K562 (cell line): ENCODE results near the gene GAB2. TPM values are rescaled to one million over a fixed set of nuclear protein-coding genes. Genes with fewer than 3 reads are reported as not detected.
A peak's percentile ranks its signal among the peaks of the same experiment; 100 is the strongest.

Experiments
- BCLAF1 ChIP-seq, 2 experiments: fragments of 450-650 bp in 1 of 2; IDR thresholded peaks; 2 replicates each; pipeline ENCODE4 v1.6.1; 2011 to 2017; ENCODE audit warnings: low read depth in 2 of 2, antibody characterized with exemption in 1 of 2, borderline replicate concordance in 1 of 2, low read length in 1 of 2, mild to moderate bottlenecking in 1 of 2, mixed read lengths in 1 of 2; ENCODE audit not compliant: control insufficient read depth in 1 of 2
- JUND ChIP-seq, 2 experiments: IDR thresholded peaks; 2 replicates in 1 of 2; 3 replicates in 1 of 2; pipeline ENCODE4 v1.6.1; 2011; ENCODE audit warnings: borderline replicate concordance in 2 of 2, low read depth in 2 of 2, low read length in 2 of 2, improper control_type of control experiment in 1 of 2, missing biosample characterization in 1 of 2, missing genetic modification characterization in 1 of 2, missing genetic modification reagents in 1 of 2
- MAZ ChIP-seq, 2 experiments: fragments of 450-650 bp in 1 of 2; sonication (generic) in 1 of 2; formaldehyde crosslinking; IDR thresholded peaks in 1 of 2; conservative IDR thresholded peaks in 1 of 2; 2 replicates each; pipeline versions ENCODE4 v1.4.0 to v1.5.0; 2020; ENCODE audit warnings: mild to moderate bottlenecking in 1 of 2, missing genetic modification reagents in 1 of 2
- PBX2 ChIP-seq, 2 experiments: IDR thresholded peaks in 1 of 2; conservative IDR thresholded peaks in 1 of 2; 2 replicates each; pipeline ENCODE4 v1.6.1; 2016; ENCODE audit warnings: low read depth in 2 of 2, mild to moderate bottlenecking in 1 of 2, missing compliant biosample characterization in 1 of 2, missing genetic modification characterization in 1 of 2, moderate library complexity in 1 of 2
- POLR2AphosphoS5 ChIP-seq: IDR thresholded peaks from 2 replicates; pipeline ENCODE4 v1.6.1; 2011; ENCODE audit warnings: mild to moderate bottlenecking, low read depth, low read length, moderate library complexity; ENCODE audit not compliant: control insufficient read depth, insufficient read depth
- RBM15 ChIP-seq: fragments of 200-400 bp; formaldehyde crosslinking; IDR thresholded peaks from 2 replicates; pipeline ENCODE4 v1.6.1; 2018; ENCODE audit warnings: mild to moderate bottlenecking, low read length, moderate library complexity; ENCODE audit not compliant: insufficient read depth
- REST ChIP-seq, 2 experiments: fragments of 450-650 bp; formaldehyde crosslinking in 1 of 2; IDR thresholded peaks; 2 replicates each; pipeline versions ENCODE4 v1.4.0 to v1.6.1; 2014 to 2020; ENCODE audit warnings: mild to moderate bottlenecking in 2 of 2, borderline replicate concordance in 1 of 2, low read depth in 1 of 2
- TFAM ChIP-seq: fragments of 250-450 bp; sonication (Bioruptor Pico); conservative IDR thresholded peaks from 2 replicates; pipeline ENCODE4 v1.5.0; 2021; ENCODE audit warnings: mild to moderate bottlenecking, moderate library complexity
- ZNF384 ChIP-seq: IDR thresholded peaks from 2 replicates; pipeline ENCODE4 v1.6.1; 2012; ENCODE audit warnings: low read depth, low read length, improper control_type of control experiment
- ZNF584 ChIP-seq: fragments of 200-800 bp; sonication (Bioruptor generic); IDR thresholded peaks from 2 replicates; pipeline ENCODE4 v1.6.1; 2016; ENCODE audit warnings: low read depth, mild to moderate bottlenecking, missing genetic modification characterization, missing compliant biosample characterization
- polyA plus RNA-seq, 8 experiments: library from polyadenylated mRNA; depleted of rRNA in 4 of 8; stranded (reverse) in 5 of 8; unstranded in 3 of 8; fragments of >200 nt; fragmentation: Nextera tagmentation in 2 of 8; fragmentation: Illumina TruSeq in 1 of 8; extraction: Ambion mirVana in 2 of 8; extraction: Trizol in 1 of 8; gene quantifications; 2 replicates each; pipeline versions ENCODE4 v1.2.1 to v1.2.3, GENCODE V29; 2011 to 2014; ENCODE audit warnings: inconsistent platforms in 1 of 8, missing spikeins in 1 of 8
- total RNA-seq, 7 experiments: library from RNA; depleted of rRNA in 6 of 7; stranded (reverse); fragments of >200 nt in 6 of 7; fragmentation: Illumina TruSeq in 2 of 7; extraction: Trizol in 2 of 7; gene quantifications; 2 replicates each; pipeline versions ENCODE4 v1.2.1 to v1.2.3, GENCODE V29; 2011 to 2021; ENCODE audit warnings: low replicate concordance in 1 of 7

Gene GAB2
- total and polyA plus RNA-seq, 9 of the 15 experiments (the other 6 are each of a cell fraction or from before 2014, with no cell fraction given) = 2.3 to 35.2 (median 16.1) TPM

GRCh38 chr11:78420255-78420764, 2.7 kb upstream of the GAB2 start (continued):
- no peak for TF ChIP-seq PBX2 (CRISPR knock-in tag; IDR thresholded peaks at IDR 0.05; ENCODE audit: low read depth)
- TF ChIP-seq PBX2 (tag; conservative IDR thresholded peaks at IDR 0.05; ENCODE audit: low read depth) = peak; percentile 59
- TF ChIP-seq MAZ (CRISPR knock-in tag; conservative IDR thresholded peaks at IDR 0.05 in 1 of 2, IDR thresholded peaks at IDR 0.05 in 1 of 2) = peak in 1 of 2 experiments; percentile 71; a peak in 2 of 4 replicates
- no peak for TF ChIP-seq BCLAF1 (IDR thresholded peaks at IDR 0.05; ENCODE audit: borderline replicate concordance in 1 of 2, control insufficient read depth in 1 of 2, low read depth in 2 of 2, low read length in 1 of 2)
- TF ChIP-seq ZNF584 (CRISPR knock-in tag) = no peak
- TF ChIP-seq RBM15 = no peak
- 0 out of 2 replicates have a peak, but pooled peaks have one; percentile 33 for TF ChIP-seq JUND (IDR thresholded peaks at IDR 0.05; ENCODE audit: borderline replicate concordance, low read depth, low read length)
- no peak; the same call in 2 of the 3 replicates for TF ChIP-seq JUND (tag; IDR thresholded peaks at IDR 0.05; ENCODE audit: borderline replicate concordance, low read depth, low read length)
- no peak for TF ChIP-seq POLR2AphosphoS5
- TF ChIP-seq TFAM (CRISPR knock-in tag) = no peak
- TF ChIP-seq ZNF384 = peak; percentile 71
- TF ChIP-seq REST (IDR thresholded peaks at IDR 0.05; ENCODE audit: borderline replicate concordance) = peak; percentile 31; the same call in 1 of the 2 replicates
- TF ChIP-seq REST (CRISPR knock-in tag; IDR thresholded peaks at IDR 0.05; ENCODE audit: low read depth) = no peak
